Neural crest cell (in vitro differentiated cells): ENCODE results near the gene ADAMTS15. TPM values are rescaled to one million over a fixed set of nuclear protein-coding genes. Genes with fewer than 3 reads are reported as not detected.

Source experiments
- DNase-seq: peaks from one replicate; pipeline ENCODE4 v3.0.0; 2021; ENCODE audit warnings: low read depth, mixed read lengths, low spot score
- H3K27ac Mint-ChIP-seq: one replicate; pipeline ENCODE4 v1.8.0; 2021; ENCODE audit warnings: mild to moderate bottlenecking, mixed read lengths; ENCODE audit not compliant: unreplicated experiment
- H3K27me3 Mint-ChIP-seq: 2 replicates; pipeline ENCODE4 v1.8.0; 2021; ENCODE audit warnings: low read depth, mild to moderate bottlenecking, mixed read lengths
- H3K36me3 Mint-ChIP-seq: 2 replicates; pipeline ENCODE4 v1.8.0; 2021; ENCODE audit warnings: low read depth, mild to moderate bottlenecking, mixed read lengths
- H3K4me1 Mint-ChIP-seq: 2 replicates; pipeline ENCODE4 v1.8.0; 2021; ENCODE audit warnings: mixed read lengths
- H3K4me3 Mint-ChIP-seq: one replicate; pipeline ENCODE4 v1.8.0; 2021; ENCODE audit warnings: mild to moderate bottlenecking, mixed read lengths
- H3K9me3 Mint-ChIP-seq: 2 replicates; pipeline ENCODE4 v1.8.0; 2021; ENCODE audit warnings: mixed read lengths
- total RNA-seq: library from RNA; stranded (reverse); gene quantifications from 2 replicates; pipeline ENCODE4 v1.2.1, GENCODE V29; 2021
- TF ChIP-seq, protein P1 (sequence below): fragments of 200-600 bp; sonication (generic); conservative IDR thresholded peaks from 2 replicates; pipeline ENCODE4 v1.5.0; 2021; ENCODE audit warnings: antibody characterized with exemption, mild to moderate bottlenecking

Gene ADAMTS15
- total RNA-seq, 1 donor from 2014 or later, result 7.7 TPM

DNA sequence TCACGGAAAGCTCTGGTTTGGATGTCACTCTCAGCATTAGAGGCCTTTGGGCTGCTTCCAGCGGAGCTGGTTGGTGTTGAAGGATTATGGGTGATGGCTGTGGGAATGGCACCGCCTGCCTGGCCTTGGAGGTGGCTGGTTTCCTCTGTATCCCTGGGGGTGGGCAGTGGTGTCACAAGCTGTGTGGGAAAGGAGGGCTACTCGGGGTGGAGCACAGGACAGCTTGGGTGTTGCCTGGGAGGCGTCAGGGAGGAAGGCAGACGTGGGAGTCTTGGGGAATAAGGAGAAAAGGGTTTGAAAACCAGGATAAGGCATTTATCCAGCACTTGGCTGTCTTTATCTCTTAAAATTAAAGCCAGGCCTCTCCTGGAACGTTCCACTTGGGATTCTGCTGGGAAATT lies 71.8 kb downstream of the ADAMTS15 start:
- no peak overlapping the region for H3K4me3 Mint-ChIP-seq
- H3K9me3 Mint-ChIP-seq, result peaks cover 4% of the 10 kb centered on the region
- TF ChIP-seq, protein P1, sequence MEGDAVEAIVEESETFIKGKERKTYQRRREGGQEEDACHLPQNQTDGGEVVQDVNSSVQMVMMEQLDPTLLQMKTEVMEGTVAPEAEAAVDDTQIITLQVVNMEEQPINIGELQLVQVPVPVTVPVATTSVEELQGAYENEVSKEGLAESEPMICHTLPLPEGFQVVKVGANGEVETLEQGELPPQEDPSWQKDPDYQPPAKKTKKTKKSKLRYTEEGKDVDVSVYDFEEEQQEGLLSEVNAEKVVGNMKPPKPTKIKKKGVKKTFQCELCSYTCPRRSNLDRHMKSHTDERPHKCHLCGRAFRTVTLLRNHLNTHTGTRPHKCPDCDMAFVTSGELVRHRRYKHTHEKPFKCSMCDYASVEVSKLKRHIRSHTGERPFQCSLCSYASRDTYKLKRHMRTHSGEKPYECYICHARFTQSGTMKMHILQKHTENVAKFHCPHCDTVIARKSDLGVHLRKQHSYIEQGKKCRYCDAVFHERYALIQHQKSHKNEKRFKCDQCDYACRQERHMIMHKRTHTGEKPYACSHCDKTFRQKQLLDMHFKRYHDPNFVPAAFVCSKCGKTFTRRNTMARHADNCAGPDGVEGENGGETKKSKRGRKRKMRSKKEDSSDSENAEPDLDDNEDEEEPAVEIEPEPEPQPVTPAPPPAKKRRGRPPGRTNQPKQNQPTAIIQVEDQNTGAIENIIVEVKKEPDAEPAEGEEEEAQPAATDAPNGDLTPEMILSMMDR, result no peak
- peak overlapping the region; percentile 72 for H3K27ac Mint-ChIP-seq
- no peak for DNase-seq
- peaks cover 43% of the 10 kb centered on the region for H3K4me1 Mint-ChIP-seq
- H3K27me3 Mint-ChIP-seq, result no peaks in the 10 kb centered on the region
- no peaks in the 10 kb centered on the region for H3K36me3 Mint-ChIP-seq

- Mint-ChIP-seq H3K4me3 (no peak overlapping the region), H3K36me3 (no peaks in the 10 kb centered on the region), H3K27me3 (no peaks in the 10 kb centered on the region), H3K27ac (peak overlapping the region; percentile 89), H3K4me1 (peaks cover 44% of the 10 kb centered on the region), H3K9me3 (peaks cover 4% of the 10 kb centered on the region)
- DNase-seq, result peak; percentile 22
- TF ChIP-seq, protein P1, result no peak
Measured at GRCh38 chr11:130522284-130522961, 74.0 kb downstream of the ADAMTS15 start.

- no peak for DNase-seq
- Mint-ChIP-seq H3K4me1 (peaks cover 47% of the 10 kb centered on the region), H3K4me3 (no peak overlapping the region), H3K9me3 (peaks cover 4% of the 10 kb centered on the region), H3K36me3 (no peaks in the 10 kb centered on the region), H3K27me3 (peaks cover under 1% of the 10 kb centered on the region), H3K27ac (no peak overlapping the region)
- TF ChIP-seq, protein P1, result no peak
Measured at GRCh38 chr11:130523166-130523565, 74.7 kb downstream of the ADAMTS15 start.

GRCh38 chr11:130523609-130524008 lies 75.2 kb downstream of the ADAMTS15 start:
- DNase-seq, result no peak
- H3K27me3 Mint-ChIP-seq, result peaks cover 2% of the 10 kb centered on the region
- no peak overlapping the region for H3K4me3 Mint-ChIP-seq
- TF ChIP-seq, protein P1, result no peak
- H3K36me3 Mint-ChIP-seq, result no peaks in the 10 kb centered on the region
- no peak overlapping the region for H3K27ac Mint-ChIP-seq
- peaks cover 52% of the 10 kb centered on the region for H3K4me1 Mint-ChIP-seq
- H3K9me3 Mint-ChIP-seq, result peaks cover 2% of the 10 kb centered on the region

GRCh38 chr11:130524132-130524790 lies 75.8 kb downstream of the ADAMTS15 start:
- TF ChIP-seq, protein P1, result no peak
- Mint-ChIP-seq H3K4me1 (peaks cover 57% of the 10 kb centered on the region), H3K4me3 (no peak overlapping the region), H3K27me3 (peaks cover 2% of the 10 kb centered on the region), H3K9me3 (no peaks in the 10 kb centered on the region), H3K36me3 (no peaks in the 10 kb centered on the region), H3K27ac (peak overlapping the region; percentile 13)
- DNase-seq, result no peak
